Measurements from ENCODE around the gene ZBTB7C.

- TF ChIP-seq SETDB1 (IDR thresholded peaks at IDR 0.05; ENCODE audit: insufficient read length, low read length): no peak
- TF ChIP-seq ZNF324 (tag by site-specific recombination; IDR thresholded peaks at IDR 0.05): no peak
- TF ChIP-seq TSHZ1 (tag by site-specific recombination; IDR thresholded peaks at IDR 0.05; ENCODE audit: borderline replicate concordance): no peak
- TF ChIP-seq ZNF10 (tag by site-specific recombination; IDR thresholded peaks at IDR 0.05): no peak
- TF ChIP-seq ZNF138 (tag by site-specific recombination; IDR thresholded peaks at IDR 0.05; ENCODE audit: borderline replicate concordance): no peak
- no peak for TF ChIP-seq ZNF354C (tag by site-specific recombination; IDR thresholded peaks at IDR 0.05; ENCODE audit: borderline replicate concordance, low read depth)
- no peak for TF ChIP-seq ZNF692 (tag by site-specific recombination; IDR thresholded peaks at IDR 0.05)
- no peak for TF ChIP-seq CTCF (tag by site-specific recombination; IDR thresholded peaks at IDR 0.05)
- TF ChIP-seq ZNF449 (tag by site-specific recombination; IDR thresholded peaks at IDR 0.05): no peak
- no peak for TF ChIP-seq ZBTB8A (tag by site-specific recombination; IDR thresholded peaks at IDR 0.05)
These were observed 244.5 kb downstream of the ZBTB7C start for GRCh38 chr18:48164701-48165100.
